ENCODE results near the gene NPBWR2.

NPBWR2 gene

DNA sequence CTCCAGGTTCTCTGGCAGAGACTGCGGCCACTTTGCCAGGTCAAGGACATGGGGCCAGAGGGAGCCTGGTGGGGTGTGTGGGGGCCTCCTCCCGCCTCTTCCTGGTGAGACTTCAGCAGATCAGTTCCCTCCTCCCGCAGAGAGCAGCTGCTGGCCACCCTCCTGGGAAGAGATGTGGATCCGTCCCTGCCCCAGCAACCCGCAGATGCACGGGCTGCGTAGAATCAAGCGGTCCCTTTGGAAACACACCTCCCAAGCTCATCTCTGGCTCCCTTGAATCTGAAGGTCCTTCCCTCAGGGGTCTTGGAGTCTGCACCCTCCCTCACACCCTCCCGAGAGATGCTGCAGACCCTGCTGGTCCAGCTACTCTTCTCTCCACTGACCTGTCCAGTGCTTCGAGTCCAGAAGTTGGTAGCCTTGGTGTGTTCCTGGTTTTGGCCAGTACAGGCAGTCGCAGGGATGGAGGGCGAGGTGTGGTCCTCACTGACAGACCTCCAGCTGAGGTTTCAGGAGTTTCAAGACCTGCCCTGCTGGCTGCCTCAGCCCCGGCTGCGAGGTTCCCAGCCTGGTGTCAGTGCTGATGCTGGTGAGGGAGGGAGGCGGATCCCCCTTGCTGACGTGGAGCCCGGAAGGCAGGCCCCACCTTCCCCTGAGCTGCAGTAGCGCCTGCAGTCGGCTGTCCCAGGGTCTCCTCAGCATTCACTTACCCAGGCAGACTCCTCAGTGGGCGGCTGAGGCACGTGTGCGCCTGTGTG is at the start of gene NPBWR2:
Gene NPBWR2, minus strand, starts transcription at position 585 of the 755 bp plus-strand sequence. CDS start 734 bp downstream, outside the sequence.
- DNase-seq (ENCODE audit: low spot score) = no peak
- Mint-ChIP-seq H3K4me1 (ENCODE audit: low read depth) (no peaks in the 10 kb centered on the region), H3K4me3 (no peak within 1 kb of the TSS), H3K9me3 (no peaks in the 10 kb centered on the region), H3K36me3 (ENCODE audit: low read depth) (no peaks in the 10 kb centered on the region), H3K27me3 (ENCODE audit: low read depth) (peaks cover 12% of the 10 kb centered on the region), H3K27ac (peak within 1 kb of the TSS; percentile 27)

GRCh38 chr20:64156136-64156885 is 48.9 kb upstream of the NPBWR2 start:
- Mint-ChIP-seq H3K27me3 (ENCODE audit: low read depth) (peaks cover 3% of the 10 kb centered on the region), H3K9me3 (no peaks in the 10 kb centered on the region), H3K27ac (no peak overlapping the region), H3K4me1 (ENCODE audit: low read depth) (no peaks in the 10 kb centered on the region), H3K36me3 (ENCODE audit: low read depth) (no peaks in the 10 kb centered on the region), H3K4me3 (no peak overlapping the region)
- DNase-seq (ENCODE audit: low spot score) = no peak

DNA sequence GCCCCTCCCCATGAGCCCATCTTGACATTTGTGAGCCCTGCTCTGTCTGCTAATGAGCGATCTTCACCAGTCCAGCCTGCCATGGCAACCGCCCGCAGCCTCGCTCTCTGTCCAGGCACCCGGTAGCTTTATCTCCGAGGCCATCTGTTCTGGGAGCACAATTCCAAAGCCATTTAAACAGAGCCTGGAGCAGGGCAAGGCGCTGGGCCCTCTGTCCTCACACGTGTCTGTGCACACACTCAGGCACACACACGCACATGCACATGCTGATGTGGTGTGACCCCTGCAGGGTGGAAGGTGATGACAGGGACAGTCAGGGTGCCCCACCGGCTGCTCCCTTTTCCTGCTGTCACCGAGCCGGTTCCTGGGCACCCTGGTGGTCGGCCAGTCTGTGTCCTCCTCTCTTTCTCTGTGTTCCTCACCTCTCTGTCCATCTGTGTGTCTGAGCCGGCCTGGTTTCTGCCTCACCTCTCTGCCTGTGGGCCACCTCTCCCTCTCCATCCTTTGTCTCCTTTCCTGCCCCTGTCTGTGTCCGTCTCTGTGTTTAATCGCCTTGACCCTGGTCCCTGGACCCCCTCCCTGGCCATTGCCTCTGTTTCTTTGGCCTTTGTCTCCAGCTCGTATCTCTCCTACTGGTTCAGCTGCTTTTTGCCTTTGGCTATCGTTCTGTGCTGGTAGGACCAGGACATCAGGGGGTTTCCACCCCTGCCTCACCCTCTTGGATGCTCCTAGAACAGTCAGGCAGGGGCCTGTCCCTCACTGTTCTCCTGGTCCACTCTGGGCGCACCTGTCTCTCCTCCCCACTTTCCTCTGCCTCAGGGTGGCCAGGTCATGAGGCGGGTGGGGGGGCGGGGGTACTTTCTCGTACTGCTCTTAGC is 48.1 kb upstream of the NPBWR2 start:
- H3K9me3 Mint-ChIP-seq = no peaks in the 10 kb centered on the region
- no peak overlapping the region for H3K27ac Mint-ChIP-seq
- H3K4me3 Mint-ChIP-seq = no peak overlapping the region
- H3K36me3 Mint-ChIP-seq (ENCODE audit: low read depth) = no peaks in the 10 kb centered on the region
- no peak for DNase-seq (ENCODE audit: low spot score)
- H3K4me1 Mint-ChIP-seq (ENCODE audit: low read depth) = no peaks in the 10 kb centered on the region
- H3K27me3 Mint-ChIP-seq (ENCODE audit: low read depth) = no peaks in the 10 kb centered on the region

DNA sequence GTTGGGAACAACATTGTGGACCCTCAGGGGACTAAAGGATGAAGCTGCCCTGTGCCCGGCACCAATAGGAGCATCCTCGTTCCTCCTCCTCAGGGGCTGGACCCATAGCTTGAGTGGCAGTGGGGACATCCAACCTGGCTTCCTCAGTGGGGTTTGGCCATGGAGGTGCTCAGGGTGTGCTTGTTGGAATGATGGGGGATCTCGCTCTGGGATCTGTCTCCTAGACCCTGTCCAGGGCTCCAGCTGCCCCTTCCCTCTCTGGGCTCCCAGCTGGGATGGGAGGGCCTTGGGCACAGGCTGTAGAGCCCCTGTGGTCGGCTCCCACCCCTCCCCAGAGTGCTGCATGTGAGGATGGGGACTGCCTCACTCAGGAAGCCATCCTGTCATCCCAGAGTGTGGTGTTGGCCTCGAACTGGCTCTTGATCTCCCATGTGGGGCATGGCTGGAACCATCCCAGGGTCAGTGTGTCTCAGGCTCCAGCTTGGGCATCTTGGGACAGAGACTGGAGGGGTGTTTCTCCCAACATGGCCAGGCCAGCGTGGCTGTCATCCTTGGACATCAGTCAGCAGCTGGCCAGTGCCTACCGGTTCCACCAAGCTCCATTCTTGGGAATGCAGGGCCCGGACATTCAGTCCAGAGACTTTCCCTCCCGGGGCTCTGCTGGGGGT is 47.4 kb upstream of the NPBWR2 start:
- H3K9me3 Mint-ChIP-seq = no peaks in the 10 kb centered on the region
- no peaks in the 10 kb centered on the region for H3K36me3 Mint-ChIP-seq (ENCODE audit: low read depth)
- no peak overlapping the region for H3K27ac Mint-ChIP-seq
- H3K4me1 Mint-ChIP-seq (ENCODE audit: low read depth) = no peaks in the 10 kb centered on the region
- no peak for DNase-seq (ENCODE audit: low spot score)
- H3K4me3 Mint-ChIP-seq = no peak overlapping the region
- no peaks in the 10 kb centered on the region for H3K27me3 Mint-ChIP-seq (ENCODE audit: low read depth)

DNA sequence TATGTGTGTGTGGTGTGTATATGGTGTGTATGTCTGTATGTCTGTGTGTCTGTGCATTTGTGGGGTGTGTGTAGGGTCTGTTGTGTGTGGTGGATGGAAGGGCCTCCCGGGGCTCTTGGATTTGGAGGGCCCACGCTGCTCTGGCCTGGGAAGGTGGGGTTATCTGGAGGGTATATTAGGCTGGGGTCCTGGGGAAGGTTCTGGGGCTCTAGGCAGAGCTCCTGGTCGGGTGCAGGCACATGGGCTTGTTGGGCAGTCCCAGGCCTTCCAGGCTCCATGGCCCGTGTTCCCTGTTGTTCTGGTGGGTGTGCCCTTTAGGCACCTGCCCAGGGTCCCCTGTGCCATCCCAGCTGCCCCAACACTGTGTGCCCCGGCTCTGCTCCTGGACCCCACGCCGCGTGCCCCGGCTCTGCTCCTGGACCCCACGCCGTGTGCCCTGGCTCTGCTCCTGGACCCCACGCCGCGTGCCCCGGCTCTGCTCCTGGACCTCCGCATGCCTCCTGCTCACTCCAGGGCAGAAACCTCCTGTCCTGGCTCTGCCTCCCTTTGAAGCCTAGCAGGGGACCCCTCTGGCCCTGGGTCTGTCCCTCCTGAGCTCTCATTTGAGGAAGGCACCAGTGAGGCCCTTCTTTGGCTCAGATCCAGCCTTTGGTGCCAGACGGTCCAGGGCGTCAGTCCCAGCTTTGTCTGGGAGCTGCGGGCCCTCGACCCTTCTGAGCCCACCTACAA is 46.7 kb upstream of the NPBWR2 start:
- Mint-ChIP-seq H3K27ac (no peak overlapping the region), H3K4me3 (no peak overlapping the region), H3K9me3 (no peaks in the 10 kb centered on the region), H3K36me3 (ENCODE audit: low read depth) (no peaks in the 10 kb centered on the region), H3K27me3 (ENCODE audit: low read depth) (no peaks in the 10 kb centered on the region), H3K4me1 (ENCODE audit: low read depth) (no peaks in the 10 kb centered on the region)
- no peak for DNase-seq (ENCODE audit: low spot score)

DNA sequence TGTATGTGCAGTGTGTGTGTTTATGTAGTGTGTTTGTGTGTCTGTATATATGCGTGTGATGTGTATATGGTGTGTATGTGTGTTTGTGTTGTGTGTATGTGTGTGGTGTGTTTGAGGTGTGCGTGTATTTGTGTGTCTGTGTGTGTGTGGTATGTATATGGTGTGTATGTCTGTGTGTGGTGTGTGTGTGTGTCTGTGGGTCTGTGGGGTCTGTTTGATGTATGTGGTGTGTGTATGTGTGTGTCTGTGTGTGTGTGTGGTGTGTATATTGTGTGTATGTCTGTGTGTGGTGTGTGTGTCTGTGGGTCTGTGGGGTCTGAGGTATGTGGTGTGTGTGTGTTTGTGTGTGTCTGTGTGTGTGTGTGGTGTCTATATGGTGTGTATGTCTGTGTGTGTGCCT is 46.0 kb upstream of the NPBWR2 start:
- Mint-ChIP-seq H3K9me3 (no peaks in the 10 kb centered on the region), H3K27ac (no peak overlapping the region), H3K4me3 (no peak overlapping the region), H3K27me3 (ENCODE audit: low read depth) (no peaks in the 10 kb centered on the region), H3K4me1 (ENCODE audit: low read depth) (no peaks in the 10 kb centered on the region), H3K36me3 (ENCODE audit: low read depth) (no peaks in the 10 kb centered on the region)
- DNase-seq (ENCODE audit: low spot score) = no peak

DNA sequence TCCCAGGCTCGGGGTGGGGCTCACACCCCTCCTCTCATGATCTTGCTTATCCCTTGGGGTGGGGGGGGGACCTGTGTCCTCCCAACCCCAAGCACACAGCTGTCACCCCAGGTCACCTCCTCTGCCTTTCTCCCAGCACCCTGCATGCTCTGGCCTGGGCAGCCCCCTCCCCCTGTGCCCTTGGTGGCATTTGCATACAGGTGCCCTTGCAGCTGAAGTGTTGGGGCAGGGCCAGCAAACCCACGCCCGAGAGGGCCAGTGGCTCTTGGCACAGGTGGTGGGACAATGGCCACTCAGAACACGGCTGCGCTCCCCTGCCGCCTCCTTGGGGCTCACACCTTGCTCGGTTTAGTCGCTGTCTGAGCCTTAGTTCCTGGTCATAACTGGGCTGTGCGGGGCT is 45.5 kb upstream of the NPBWR2 start:
- Mint-ChIP-seq H3K27me3 (ENCODE audit: low read depth) (no peaks in the 10 kb centered on the region), H3K9me3 (no peaks in the 10 kb centered on the region), H3K36me3 (ENCODE audit: low read depth) (no peaks in the 10 kb centered on the region), H3K4me1 (ENCODE audit: low read depth) (no peaks in the 10 kb centered on the region), H3K4me3 (no peak overlapping the region), H3K27ac (no peak overlapping the region)
- no peak for DNase-seq (ENCODE audit: low spot score)

DNA sequence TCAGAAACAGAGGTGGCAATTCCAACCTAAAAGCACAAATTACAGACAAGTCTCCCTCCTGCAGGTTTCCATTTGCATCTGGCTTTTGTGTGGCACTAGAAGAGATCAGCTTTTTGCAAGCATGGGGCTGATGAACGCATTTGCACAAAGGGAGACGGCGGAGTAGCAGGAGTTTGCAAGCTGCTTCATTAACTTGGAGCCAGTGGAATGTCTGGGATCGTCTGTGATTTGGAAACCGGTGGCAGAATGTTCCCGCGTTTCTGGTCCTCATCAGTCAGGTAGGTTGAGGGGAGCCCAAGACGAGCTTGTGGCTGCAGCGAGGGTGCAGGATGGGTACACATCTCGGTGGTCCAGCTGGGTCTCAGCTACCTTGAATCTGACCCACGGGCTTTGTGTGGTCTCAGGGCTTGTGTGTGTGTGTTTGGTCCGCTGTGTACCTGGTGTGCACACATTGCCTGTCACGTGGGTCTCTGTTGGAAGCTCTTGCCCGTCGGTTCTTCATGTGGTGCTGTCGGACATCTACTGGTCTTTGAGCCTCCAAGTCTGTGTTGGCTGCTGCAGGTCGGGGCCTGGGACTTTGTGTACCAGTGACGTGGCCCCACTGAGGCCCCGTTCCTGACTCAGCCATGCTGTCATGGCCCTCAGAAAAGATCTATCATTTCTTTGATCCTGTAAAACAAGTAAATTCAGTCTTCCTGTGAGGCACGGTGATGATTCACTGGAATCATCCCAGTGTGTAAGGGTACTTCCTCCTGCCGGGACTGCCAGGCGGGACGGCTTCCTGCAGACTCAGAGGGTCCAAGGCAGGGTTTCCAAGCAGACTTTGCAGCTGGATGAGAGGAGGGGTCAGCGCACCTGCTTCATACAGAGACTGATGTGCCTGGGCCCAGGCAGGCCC is 44.5 kb upstream of the NPBWR2 start:
- no peak for DNase-seq (ENCODE audit: low spot score)
- no peak overlapping the region for H3K27ac Mint-ChIP-seq
- H3K36me3 Mint-ChIP-seq (ENCODE audit: low read depth) = no peaks in the 10 kb centered on the region
- no peak overlapping the region for H3K4me3 Mint-ChIP-seq
- H3K4me1 Mint-ChIP-seq (ENCODE audit: low read depth) = no peaks in the 10 kb centered on the region
- H3K9me3 Mint-ChIP-seq = no peaks in the 10 kb centered on the region
- H3K27me3 Mint-ChIP-seq (ENCODE audit: low read depth) = no peaks in the 10 kb centered on the region

- no peaks in the 10 kb centered on the region for H3K4me1 Mint-ChIP-seq (ENCODE audit: low read depth)
- no peak overlapping the region for H3K4me3 Mint-ChIP-seq
- H3K9me3 Mint-ChIP-seq = no peaks in the 10 kb centered on the region
- no peaks in the 10 kb centered on the region for H3K27me3 Mint-ChIP-seq (ENCODE audit: low read depth)
- DNase-seq (ENCODE audit: low spot score) = no peak
- no peak overlapping the region for H3K27ac Mint-ChIP-seq
- H3K36me3 Mint-ChIP-seq (ENCODE audit: low read depth) = no peaks in the 10 kb centered on the region
Observed at GRCh38 chr20:64150756-64151632, 43.6 kb upstream of the NPBWR2 start.

DNA sequence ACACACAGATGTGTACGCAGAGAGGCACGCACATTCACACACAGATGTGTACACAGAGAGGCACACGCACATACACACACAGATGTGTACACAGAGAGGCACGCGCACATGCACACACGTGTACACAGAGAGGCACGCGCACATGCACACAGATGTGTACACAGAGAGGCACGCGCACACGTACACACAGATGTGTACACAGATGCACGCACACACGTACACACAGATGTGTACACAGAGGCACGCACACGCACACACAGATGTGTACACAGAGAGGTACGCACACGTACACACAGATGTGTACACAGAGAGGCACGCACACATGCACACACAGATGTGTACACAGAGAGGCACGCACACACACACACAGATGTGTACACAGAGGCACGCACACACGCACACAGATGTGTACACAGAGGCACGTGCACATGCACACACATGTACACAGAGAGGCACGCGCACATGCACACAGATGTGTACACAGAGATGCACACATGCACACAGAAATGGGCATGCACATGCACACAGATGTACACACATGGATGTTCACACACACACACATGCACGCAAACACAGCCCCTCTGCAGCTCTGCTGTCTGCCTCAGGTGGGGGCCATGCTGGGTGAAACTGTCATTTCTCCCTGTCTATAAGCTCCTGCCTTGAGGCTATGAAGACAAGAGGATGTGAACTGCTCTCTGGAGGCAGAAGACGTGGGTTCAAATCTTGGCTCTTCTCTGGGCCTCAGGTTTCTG is 42.6 kb upstream of the NPBWR2 start:
- DNase-seq (ENCODE audit: low spot score) = no peak
- Mint-ChIP-seq H3K4me1 (ENCODE audit: low read depth) (no peaks in the 10 kb centered on the region), H3K36me3 (ENCODE audit: low read depth) (no peaks in the 10 kb centered on the region), H3K9me3 (no peaks in the 10 kb centered on the region), H3K27me3 (ENCODE audit: low read depth) (no peaks in the 10 kb centered on the region), H3K27ac (no peak overlapping the region), H3K4me3 (no peak overlapping the region)

- peaks cover 7% of the 10 kb centered on the region for H3K9me3 Mint-ChIP-seq
- no peak for DNase-seq (ENCODE audit: low spot score)
- no peak overlapping the region for H3K27ac Mint-ChIP-seq
- no peak overlapping the region for H3K4me3 Mint-ChIP-seq
- H3K27me3 Mint-ChIP-seq (ENCODE audit: low read depth) = no peaks in the 10 kb centered on the region
- H3K4me1 Mint-ChIP-seq (ENCODE audit: low read depth) = no peaks in the 10 kb centered on the region
- H3K36me3 Mint-ChIP-seq (ENCODE audit: low read depth) = no peaks in the 10 kb centered on the region
Observed at GRCh38 chr20:64149141-64149540, 41.8 kb upstream of the NPBWR2 start.
